HG03108 (cell line): Measurements from ENCODE around the gene MAVS.
"Not testable (repeated sequence)": the region's sequence is repeated elsewhere in the genome, so short reads cannot be mapped to it uniquely, and the experiment has no call there.

Experiments used
- ATAC-seq: cut with Tn5 transposase; IDR thresholded peaks from one replicate; pipeline ENCODE4 v1.9.1; 2021; ENCODE audit warnings: moderate library complexity; ENCODE audit not compliant: unreplicated experiment

The MAVS gene

DNA sequence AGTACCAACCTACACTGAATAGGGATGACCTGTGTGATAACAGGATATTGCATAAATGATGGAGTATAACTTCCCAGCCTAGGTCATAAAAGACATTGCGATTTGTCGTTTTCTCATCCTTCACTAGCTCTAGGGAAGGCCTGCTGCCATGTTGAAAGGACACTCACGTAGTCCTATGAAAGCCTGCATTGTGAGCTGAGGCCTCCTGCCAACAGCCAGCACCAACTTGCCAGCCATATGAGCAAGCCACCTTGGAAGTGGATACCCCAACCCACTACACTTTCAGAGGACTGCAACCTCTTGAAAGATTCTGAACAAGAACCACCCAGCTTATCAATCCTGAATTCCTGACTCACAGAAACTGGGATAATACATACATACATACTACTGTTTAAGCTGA, 39.1 kb downstream of the MAVS start:
- ATAC-seq: no peak

DNA sequence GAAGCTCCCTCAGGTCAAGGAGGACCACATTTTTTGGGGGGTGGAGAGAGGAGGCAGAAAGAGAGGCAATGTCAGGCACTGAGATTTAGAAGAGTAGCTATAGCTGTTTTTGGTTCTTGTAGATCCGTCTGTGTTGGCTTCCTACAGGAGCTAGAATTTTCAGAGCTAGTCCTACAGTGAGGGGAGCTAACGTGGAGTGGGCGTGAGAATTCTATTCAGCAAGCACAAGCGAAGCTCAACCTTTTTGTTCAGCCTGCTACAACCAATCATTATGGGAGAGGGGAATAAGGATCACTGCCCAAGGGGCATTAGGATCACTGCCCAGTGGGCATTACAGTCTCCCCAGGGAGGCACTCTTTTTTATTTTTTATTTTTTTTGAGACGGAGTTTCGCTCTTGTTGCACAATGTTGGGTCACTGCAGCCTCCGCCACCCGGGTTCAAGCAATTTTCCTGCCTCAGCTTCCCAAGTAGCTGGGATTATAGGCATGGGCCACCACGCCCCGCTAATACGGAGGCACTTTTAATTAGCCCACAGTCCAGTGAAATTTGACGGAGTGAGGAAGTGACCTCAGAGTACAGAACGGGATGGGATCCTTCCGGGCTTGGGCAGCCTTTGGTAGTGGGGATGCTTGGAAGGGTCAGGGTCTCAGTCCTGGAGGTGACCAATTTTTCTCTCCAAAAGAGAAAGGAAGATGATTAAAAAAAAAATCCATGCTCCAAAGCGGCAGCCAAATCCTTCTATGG, 41.4 kb downstream of the MAVS start:
- ATAC-seq: no peak

DNA sequence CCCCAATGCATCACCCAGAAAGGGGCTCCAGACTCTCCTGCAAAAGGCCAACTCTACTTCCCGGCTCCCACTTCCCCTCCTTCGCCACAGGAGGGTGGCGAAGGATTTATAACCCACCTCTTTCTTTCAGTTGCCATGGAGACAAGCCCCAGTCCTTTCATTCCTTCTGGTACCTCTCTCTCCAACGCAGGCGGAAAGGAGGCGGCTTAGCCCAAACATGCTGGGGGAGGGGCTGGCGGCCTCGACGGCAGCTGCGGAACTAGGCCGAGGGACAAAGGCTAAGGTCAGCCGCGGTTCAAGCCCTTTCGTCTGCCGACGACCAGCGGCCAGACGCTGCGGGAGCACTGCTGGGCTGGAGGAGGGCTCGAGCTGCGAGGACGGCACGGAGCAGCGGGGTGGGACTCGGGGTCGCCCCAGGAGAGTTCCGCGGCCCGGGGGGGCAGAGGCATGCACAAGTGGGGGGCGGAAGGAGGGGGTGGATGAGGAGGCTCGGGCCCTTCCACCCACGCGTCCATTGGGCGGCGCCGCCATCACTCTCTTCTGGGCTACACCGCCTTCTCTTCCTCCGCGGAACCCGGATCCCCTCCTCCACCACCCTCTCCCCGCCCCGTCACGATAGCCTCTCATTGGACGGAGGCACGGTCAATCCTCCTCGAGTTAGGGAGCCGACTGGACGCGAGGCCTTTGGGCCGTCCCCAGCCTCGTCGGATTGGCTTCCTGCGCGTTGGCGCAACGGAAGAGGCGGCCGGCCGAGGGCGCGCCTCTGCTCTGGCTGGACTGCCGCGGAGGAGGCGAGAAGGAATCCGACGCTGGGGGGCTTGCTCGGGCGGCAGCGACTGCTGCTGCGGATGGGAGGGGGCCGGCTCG, 42.2 kb downstream of the MAVS start, which contains the start of gene PANK2:
TSS of gene PANK2 (plus strand) at position 766 of the 867 bp plus-strand sequence.
- ATAC-seq: peak; percentile 89

DNA sequence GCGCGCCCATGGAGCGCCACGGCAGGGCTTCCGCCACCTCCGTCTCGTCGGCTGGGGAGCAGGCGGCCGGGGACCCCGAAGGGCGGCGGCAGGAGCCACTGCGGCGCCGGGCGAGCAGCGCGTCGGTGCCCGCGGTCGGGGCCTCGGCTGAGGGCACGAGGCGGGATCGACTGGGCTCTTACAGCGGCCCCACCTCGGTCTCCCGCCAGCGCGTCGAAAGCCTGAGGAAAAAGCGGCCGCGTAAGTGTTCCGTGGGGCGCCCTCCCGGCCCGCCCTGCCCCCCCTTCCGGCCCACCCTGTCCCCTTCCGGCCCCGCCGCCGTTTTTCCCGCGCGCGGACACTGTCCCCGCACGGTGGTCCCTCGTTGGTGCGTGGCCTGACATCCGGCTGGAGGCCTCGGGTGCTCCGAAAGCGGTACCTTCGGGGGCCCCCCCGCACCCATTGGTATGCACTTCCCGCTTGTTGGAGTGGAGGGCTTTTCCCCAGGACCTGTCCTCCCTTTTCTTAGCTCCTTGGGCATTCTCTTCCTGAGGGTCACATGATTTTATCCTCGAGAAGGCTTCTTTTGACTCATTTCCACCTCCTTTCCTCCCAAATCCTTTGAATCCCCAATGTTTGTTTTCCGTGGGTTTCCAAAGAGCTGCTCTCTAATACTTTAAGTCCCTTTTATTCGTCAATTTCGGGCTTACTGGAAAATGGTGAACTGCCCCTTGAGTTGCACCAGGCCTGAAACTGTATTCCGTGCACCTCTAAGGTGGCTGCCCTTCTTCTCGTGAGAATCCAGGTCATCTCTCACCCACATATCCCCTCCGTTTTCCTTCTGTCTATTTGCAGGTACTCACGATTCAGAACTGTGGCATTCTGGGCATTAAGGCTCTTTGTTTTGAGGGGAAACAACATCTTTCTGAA, 43.1 kb downstream of the MAVS start:
- peak; percentile 23 for ATAC-seq

GRCh38 chr20:3890398-3890751, 43.7 kb downstream of the MAVS start:
- no peak for ATAC-seq

DNA sequence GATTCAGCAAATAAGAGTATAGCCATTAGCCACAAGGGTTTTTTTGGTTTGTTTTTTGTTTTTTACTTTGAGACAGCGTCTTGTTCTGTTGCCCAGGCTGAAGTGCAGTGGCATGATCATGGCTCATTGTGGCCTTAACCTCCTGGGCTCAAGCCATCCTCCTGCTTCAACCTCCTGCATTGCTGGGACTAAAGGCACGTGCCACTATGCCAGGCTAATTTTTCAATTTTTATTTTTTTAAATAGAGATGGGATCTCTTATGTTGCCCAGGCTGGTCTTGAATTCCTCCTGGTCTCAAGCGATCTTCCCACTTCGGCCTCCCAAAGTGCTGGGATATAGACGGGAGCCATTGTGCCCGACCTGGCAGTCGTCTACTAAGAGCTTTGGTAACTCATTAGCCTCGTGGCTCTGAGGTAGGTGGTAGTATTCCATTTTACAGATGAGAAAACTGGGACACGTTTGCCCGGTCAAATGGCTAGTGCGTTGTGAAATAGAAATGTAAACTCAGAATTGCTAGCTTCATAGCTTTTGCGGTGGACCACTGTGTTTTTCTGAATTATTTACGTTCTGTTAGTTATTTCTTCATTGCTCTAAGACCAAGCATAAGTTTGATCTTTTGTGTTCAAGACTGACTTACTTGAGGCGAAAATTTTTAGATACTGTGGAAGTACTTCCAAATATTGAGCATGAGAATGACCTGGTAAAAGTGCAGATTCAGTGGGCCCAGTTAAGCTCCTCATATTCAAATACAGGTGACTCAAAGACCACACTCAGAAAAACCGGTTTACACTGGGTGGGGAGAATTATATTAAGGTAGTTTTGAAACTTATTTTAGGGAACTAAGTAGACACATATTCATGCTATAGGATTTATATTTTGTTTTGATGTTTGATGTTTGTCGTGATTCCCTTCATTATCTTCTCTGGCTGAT, 44.6 kb downstream of the MAVS start:
- no peak for ATAC-seq

- no peak for ATAC-seq
Measured at GRCh38 chr20:3894796-3895195, 48.2 kb downstream of the MAVS start.

DNA sequence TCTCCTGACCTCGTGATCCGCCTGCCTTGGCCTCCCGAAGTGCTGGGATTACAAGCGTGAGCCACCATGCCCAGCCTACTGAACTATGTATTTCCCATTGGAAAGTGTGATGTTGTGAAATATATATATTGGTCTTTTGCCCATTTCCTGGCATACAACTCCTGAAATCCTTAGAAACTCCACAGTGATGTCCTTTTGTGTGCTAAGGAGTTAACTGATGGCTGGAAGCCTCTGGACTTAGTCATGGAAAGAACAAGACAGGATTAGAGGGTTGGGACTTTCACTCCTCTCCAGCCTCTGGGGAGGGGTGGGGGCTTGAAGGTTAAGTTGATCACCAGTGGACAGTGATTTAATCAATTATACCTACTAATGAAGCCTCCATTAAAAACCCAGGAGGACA, 49.7 kb downstream of the MAVS start:
- no peak for ATAC-seq

DNA sequence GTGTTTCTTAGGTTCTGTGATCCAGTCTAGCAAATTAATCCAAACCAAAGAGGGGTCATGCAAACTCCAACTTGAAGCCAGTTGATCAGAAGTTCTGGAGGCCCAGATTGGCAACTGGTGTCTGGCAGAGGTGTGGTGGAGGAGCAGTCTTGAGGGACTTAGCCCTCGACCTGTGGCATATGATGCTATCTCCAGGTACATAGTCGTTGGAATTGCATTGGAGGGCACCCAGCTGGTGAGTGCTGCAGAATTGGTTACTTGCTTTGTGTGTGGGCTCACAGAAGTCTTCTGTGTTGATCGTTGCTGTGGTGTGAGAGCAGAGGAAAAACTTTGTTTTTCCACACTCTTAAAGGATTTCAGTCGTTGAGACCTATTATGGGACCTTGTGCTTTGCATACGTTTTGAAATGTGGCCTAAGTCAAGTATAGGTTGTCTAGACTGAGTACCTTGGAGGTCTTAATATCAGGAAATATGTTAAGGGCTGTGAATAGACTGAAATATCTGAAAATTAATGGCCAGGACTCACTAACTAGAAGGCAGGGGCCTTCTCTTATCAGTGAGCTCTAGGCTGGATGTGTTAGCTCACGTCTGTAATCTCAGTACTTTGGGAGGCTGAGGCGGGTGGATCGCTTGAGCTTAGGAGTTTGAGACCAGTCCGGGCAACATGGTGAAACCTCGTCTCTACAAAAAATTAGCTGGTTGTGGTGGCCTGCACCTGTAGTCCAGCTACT, 50.4 kb downstream of the MAVS start:
- ATAC-seq: no peak

- not testable (repeated sequence) for ATAC-seq
Measured at GRCh38 chr20:3898181-3898580, 51.5 kb downstream of the MAVS start.

- no peak for ATAC-seq
Measured at GRCh38 chr20:3898639-3899038, 52.0 kb downstream of the MAVS start.

DNA sequence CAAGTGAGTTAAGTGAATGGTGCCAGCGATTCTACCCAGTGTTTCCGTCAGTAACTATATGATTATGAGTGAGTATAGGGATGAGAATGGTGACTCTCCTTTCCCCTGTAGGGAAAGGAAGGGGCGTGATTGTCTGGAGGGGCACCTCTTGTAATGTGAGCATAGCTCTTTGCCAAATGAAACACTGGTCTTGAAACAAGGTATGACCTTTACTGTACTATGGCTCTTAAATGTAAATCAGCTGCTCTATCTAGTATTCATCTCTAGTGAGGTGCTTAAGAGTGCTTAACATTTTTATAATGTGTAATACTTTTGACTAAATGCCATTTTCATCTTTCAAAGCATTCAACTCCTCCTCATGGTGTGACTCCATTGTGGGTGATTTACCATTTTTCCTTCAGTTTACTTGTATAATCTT, 53.6 kb downstream of the MAVS start:
- ATAC-seq: no peak

GRCh38 chr20:3901028-3901705, 54.5 kb downstream of the MAVS start:
- ATAC-seq: no peak

GRCh38 chr20:3901706-3902440, 55.2 kb downstream of the MAVS start:
- no peak for ATAC-seq

DNA sequence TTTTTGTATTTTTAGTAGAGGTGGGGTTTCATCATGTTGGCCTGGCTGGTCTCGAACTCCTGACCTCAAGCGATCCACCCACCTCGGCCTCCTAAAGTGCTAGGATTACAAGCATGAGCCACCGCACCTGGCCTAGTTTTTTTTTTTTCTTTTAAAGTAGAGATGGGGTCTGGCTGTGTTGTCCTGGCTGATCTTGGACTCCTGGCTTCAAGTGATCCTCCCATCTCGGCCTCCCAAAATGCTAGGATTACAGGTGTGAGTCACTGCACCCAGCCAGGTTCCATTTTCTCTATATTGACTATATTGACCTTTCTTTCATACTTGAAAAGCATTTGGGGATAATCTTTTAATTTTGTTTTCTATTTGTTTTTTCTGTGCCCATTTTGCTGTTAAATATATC, 55.8 kb downstream of the MAVS start:
- no peak for ATAC-seq

- ATAC-seq: no peak
Measured at GRCh38 chr20:3904224-3904623, 57.6 kb downstream of the MAVS start.

- ATAC-seq: no peak
Measured at GRCh38 chr20:3904857-3905256, 58.2 kb downstream of the MAVS start.
